Ishikawa (cell line): ENCODE results near the gene ARID3C.

Experiments
- CEBPB ChIP-seq: IDR thresholded peaks from 2 replicates; pipeline ENCODE4 v1.6.1; 2012
- EGR1 ChIP-seq: IDR thresholded peaks from 2 replicates; pipeline ENCODE4 v1.6.1; 2012
- EP300 ChIP-seq: IDR thresholded peaks from 2 replicates; pipeline ENCODE4 v1.6.1; 2012; ENCODE audit warnings: borderline replicate concordance
- NFIC ChIP-seq: IDR thresholded peaks from 2 replicates; pipeline ENCODE4 v1.6.1; 2012
- RAD21 ChIP-seq: IDR thresholded peaks from 2 replicates; pipeline ENCODE4 v1.6.1; 2012; ENCODE audit warnings: low read depth
- TAF1 ChIP-seq: IDR thresholded peaks from 2 replicates; pipeline ENCODE4 v1.6.1; 2012; ENCODE audit warnings: low read depth, mild to moderate bottlenecking
- TCF12 ChIP-seq: IDR thresholded peaks from 2 replicates; pipeline ENCODE4 v1.6.1; 2012; ENCODE audit warnings: low read depth
- TEAD4 ChIP-seq: IDR thresholded peaks from 2 replicates; pipeline ENCODE4 v1.6.1; 2012
- YY1 ChIP-seq: IDR thresholded peaks from 2 replicates; pipeline ENCODE4 v1.6.1; 2012; ENCODE audit warnings: low read depth
- TF ChIP-seq, protein P1 (sequence below): IDR thresholded peaks from 2 replicates; pipeline ENCODE4 v1.6.1; 2012
- TF ChIP-seq, protein P2 (sequence below): IDR thresholded peaks from 2 replicates; pipeline ENCODE4 v1.6.1; 2012; ENCODE audit warnings: low read depth, mild to moderate bottlenecking
- TF ChIP-seq, protein P3 (sequence below): IDR thresholded peaks from 2 replicates; pipeline ENCODE4 v1.6.1; 2012

DNA sequence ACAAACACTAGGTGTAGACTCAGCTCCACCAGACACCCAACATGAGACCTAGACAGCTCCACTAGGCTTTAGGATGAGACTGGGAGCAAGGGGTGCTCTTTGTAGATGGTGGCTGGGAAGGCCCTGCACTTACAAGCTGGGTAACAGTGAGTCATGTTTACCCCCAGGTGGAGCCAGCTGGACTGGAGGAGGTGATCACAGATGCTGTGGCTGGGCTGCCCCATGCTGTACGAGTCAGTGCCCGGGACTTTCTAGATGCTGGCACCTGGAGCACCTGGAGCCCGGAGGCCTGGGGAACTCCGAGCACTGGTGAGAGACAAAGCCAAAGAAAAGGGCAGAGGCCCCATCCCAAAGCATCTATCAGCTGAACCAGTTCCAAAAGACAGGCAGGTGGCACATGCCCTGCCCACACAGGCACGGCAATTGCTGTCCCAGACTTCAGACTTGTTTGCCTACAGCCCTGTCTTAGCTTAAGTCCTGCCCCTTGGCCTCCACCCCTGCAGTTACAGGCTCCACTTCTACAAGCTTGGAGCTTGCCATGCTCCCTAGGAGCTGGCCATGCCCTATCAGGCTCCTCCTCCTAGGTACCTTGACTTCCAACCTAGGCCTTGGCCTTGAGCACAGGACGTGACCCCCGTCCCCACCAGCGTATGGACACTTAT, 30.9 kb upstream of the ARID3C start:
- no peak for TF ChIP-seq CEBPB
- no peak for TF ChIP-seq TAF1
- no peak for TF ChIP-seq YY1
- no peak for TF ChIP-seq TCF12
- no peak for TF ChIP-seq TEAD4
- TF ChIP-seq, protein P1, sequence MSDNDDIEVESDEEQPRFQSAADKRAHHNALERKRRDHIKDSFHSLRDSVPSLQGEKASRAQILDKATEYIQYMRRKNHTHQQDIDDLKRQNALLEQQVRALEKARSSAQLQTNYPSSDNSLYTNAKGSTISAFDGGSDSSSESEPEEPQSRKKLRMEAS: no peak
- TF ChIP-seq, protein P2, sequence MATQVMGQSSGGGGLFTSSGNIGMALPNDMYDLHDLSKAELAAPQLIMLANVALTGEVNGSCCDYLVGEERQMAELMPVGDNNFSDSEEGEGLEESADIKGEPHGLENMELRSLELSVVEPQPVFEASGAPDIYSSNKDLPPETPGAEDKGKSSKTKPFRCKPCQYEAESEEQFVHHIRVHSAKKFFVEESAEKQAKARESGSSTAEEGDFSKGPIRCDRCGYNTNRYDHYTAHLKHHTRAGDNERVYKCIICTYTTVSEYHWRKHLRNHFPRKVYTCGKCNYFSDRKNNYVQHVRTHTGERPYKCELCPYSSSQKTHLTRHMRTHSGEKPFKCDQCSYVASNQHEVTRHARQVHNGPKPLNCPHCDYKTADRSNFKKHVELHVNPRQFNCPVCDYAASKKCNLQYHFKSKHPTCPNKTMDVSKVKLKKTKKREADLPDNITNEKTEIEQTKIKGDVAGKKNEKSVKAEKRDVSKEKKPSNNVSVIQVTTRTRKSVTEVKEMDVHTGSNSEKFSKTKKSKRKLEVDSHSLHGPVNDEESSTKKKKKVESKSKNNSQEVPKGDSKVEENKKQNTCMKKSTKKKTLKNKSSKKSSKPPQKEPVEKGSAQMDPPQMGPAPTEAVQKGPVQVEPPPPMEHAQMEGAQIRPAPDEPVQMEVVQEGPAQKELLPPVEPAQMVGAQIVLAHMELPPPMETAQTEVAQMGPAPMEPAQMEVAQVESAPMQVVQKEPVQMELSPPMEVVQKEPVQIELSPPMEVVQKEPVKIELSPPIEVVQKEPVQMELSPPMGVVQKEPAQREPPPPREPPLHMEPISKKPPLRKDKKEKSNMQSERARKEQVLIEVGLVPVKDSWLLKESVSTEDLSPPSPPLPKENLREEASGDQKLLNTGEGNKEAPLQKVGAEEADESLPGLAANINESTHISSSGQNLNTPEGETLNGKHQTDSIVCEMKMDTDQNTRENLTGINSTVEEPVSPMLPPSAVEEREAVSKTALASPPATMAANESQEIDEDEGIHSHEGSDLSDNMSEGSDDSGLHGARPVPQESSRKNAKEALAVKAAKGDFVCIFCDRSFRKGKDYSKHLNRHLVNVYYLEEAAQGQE: no peak
- no peak for TF ChIP-seq RAD21
- TF ChIP-seq NFIC: no peak
- no peak for TF ChIP-seq EGR1
- TF ChIP-seq EP300: no peak
- TF ChIP-seq, protein P3, sequence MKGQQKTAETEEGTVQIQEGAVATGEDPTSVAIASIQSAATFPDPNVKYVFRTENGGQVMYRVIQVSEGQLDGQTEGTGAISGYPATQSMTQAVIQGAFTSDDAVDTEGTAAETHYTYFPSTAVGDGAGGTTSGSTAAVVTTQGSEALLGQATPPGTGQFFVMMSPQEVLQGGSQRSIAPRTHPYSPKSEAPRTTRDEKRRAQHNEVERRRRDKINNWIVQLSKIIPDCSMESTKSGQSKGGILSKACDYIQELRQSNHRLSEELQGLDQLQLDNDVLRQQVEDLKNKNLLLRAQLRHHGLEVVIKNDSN: no peak
